GM23338 (cell line): Measurements from ENCODE around the gene UTS2. TPM values are rescaled to one million over a fixed set of nuclear protein-coding genes. Genes with fewer than 3 reads are reported as not detected.

Source experiments
- ATAC-seq: fragments of 200-7000 bp; cut with Tn5 transposase; 3 replicates; pipeline ENCODE4 v1.9.1; 2020
- DNase-seq: peaks from one replicate; pipeline ENCODE4 v3.0.0-alpha.2; 2015; ENCODE audit warnings: low spot score
- H2AFZ ChIP-seq: fragments of 200-600 bp; sonication (generic); 2 replicates; pipeline ENCODE4 v1.8.0; 2016; ENCODE audit warnings: antibody characterized with exemption, mild to moderate bottlenecking, moderate library complexity
- H3F3A ChIP-seq: fragments of 200-600 bp; sonication (generic); replicated peaks from 2 replicates; pipeline ENCODE4 v1.8.0; 2017; ENCODE audit warnings: antibody characterized with exemption, mixed run types, low read depth
- H3K27ac ChIP-seq: fragments of 200-600 bp; sonication (generic); 2 replicates; pipeline ENCODE4 v1.6.1; 2016; ENCODE audit warnings: low read depth
- H3K27me3 ChIP-seq: fragments of 200-600 bp; sonication (generic); 2 replicates; pipeline ENCODE4 v1.8.0; 2016; ENCODE audit warnings: mild to moderate bottlenecking, mixed run types, moderate library complexity; ENCODE audit not compliant: insufficient read depth
- H3K36me3 ChIP-seq: fragments of 200-600 bp; sonication (generic); 2 replicates; pipeline ENCODE4 v1.8.0; 2016; ENCODE audit warnings: mild to moderate bottlenecking; ENCODE audit not compliant: insufficient read depth
- H3K4me1 ChIP-seq: fragments of 200-600 bp; sonication (generic); 2 replicates; pipeline ENCODE4 v1.8.0; 2016; ENCODE audit warnings: mild to moderate bottlenecking, moderate library complexity; ENCODE audit not compliant: insufficient read depth
- H3K4me2 ChIP-seq: fragments of 200-600 bp; sonication (generic); 2 replicates; pipeline ENCODE4 v1.7.1; 2017; ENCODE audit warnings: mixed run types
- H3K4me3 ChIP-seq: fragments of 200-600 bp; sonication (generic); 2 replicates; pipeline ENCODE4 v1.6.1; 2016; ENCODE audit warnings: mixed run types
- H3K79me2 ChIP-seq: fragments of 200-600 bp; sonication (generic); replicated peaks from 2 replicates; pipeline ENCODE4 v1.8.0; 2017; ENCODE audit warnings: mild to moderate bottlenecking; ENCODE audit not compliant: insufficient read depth
- H3K9me2 ChIP-seq: fragments of 200-600 bp; sonication (generic); 2 replicates; pipeline ENCODE4 v1.8.0; 2017; ENCODE audit not compliant: insufficient read depth
- H4K20me1 ChIP-seq: fragments of 200-600 bp; sonication (generic); replicated peaks from 2 replicates; pipeline ENCODE4 v1.8.0; 2017; ENCODE audit warnings: mild to moderate bottlenecking; ENCODE audit not compliant: insufficient read depth
- H3K27ac Mint-ChIP-seq: 2 replicates; pipeline ENCODE4 v1.8.0; 2020; ENCODE audit warnings: inconsistent platforms, mild to moderate bottlenecking, moderate library complexity, mixed read lengths
- H3K27me3 Mint-ChIP-seq: 3 replicates; pipeline ENCODE4 v1.8.0; 2022; ENCODE audit warnings: low read depth, mild to moderate bottlenecking, moderate library complexity, mixed read lengths, inconsistent platforms; ENCODE audit not compliant: insufficient read depth, poor library complexity
- H3K36me3 Mint-ChIP-seq: 3 replicates; pipeline ENCODE4 v1.8.0; 2021; ENCODE audit warnings: low read depth, mild to moderate bottlenecking, inconsistent platforms, moderate library complexity, mixed read lengths
- H3K4me1 Mint-ChIP-seq: 3 replicates; pipeline ENCODE4 v1.8.0; 2020; ENCODE audit warnings: mild to moderate bottlenecking, inconsistent platforms, mixed read lengths
- H3K4me3 Mint-ChIP-seq: 3 replicates; pipeline ENCODE4 v1.8.0; 2021; ENCODE audit warnings: moderate library complexity, mild to moderate bottlenecking, inconsistent platforms, mixed read lengths
- H3K9me3 Mint-ChIP-seq: 3 replicates; pipeline ENCODE4 v1.8.0; 2020; ENCODE audit warnings: moderate library complexity, mild to moderate bottlenecking, inconsistent platforms, mixed read lengths
- CREB1 ChIP-seq: fragments of 250-450 bp; sonication (Bioruptor Pico); IDR thresholded peaks from 2 replicates; pipeline ENCODE4 v1.5.0; 2020; ENCODE audit warnings: low read depth, mild to moderate bottlenecking, moderate library complexity
- CTCF ChIP-seq, 2 experiments: fragments of 200-600 bp in 1 of 2; sonication (generic) in 1 of 2; conservative IDR thresholded peaks; 2 replicates each; pipeline versions ENCODE4 v1.5.1 to v1.6.1; 2016 to 2017; ENCODE audit warnings: antibody characterized with exemption in 2 of 2, low read depth in 2 of 2, mild to moderate bottlenecking in 2 of 2, moderate library complexity in 1 of 2
- ETS1 ChIP-seq: IDR thresholded peaks from 2 replicates; pipeline ENCODE4 v1.6.1; 2016; ENCODE audit warnings: antibody characterized with exemption
- EZH2 ChIP-seq: fragments of 200-600 bp; sonication (generic); IDR thresholded peaks from one replicate; pipeline ENCODE4 v1.8.0; 2017; ENCODE audit warnings: antibody characterized with exemption, mild to moderate bottlenecking, low read depth; ENCODE audit not compliant: unreplicated experiment
- JUNB ChIP-seq: IDR thresholded peaks from one replicate; pipeline ENCODE4 v1.6.1; 2016; ENCODE audit warnings: antibody characterized with exemption; ENCODE audit not compliant: unreplicated experiment
- POLR2AphosphoS5 ChIP-seq: IDR thresholded peaks from 2 replicates; pipeline ENCODE4 v1.6.1; 2016; ENCODE audit warnings: antibody characterized with exemption, low read depth
- STAT1 ChIP-seq: IDR thresholded peaks from one replicate; pipeline ENCODE4 v1.6.1; 2016; ENCODE audit warnings: antibody characterized with exemption; ENCODE audit not compliant: unreplicated experiment
- ZNF114 ChIP-seq: fragments of 250-450 bp; sonication (Bioruptor Pico); IDR thresholded peaks from 2 replicates; pipeline ENCODE4 v1.5.0; 2020; ENCODE audit warnings: mild to moderate bottlenecking, moderate library complexity
- ZNF331 ChIP-seq: fragments of 250-450 bp; sonication (Bioruptor Pico); IDR thresholded peaks from 2 replicates; pipeline ENCODE4 v1.5.0; 2020; ENCODE audit warnings: low read depth, mild to moderate bottlenecking, moderate library complexity
- ZNF462 ChIP-seq: fragments of 250-450 bp; sonication (Bioruptor Pico); IDR thresholded peaks from 2 replicates; pipeline ENCODE4 v1.5.0; 2020; ENCODE audit warnings: mild to moderate bottlenecking, moderate library complexity
- polyA plus RNA-seq: library from polyadenylated mRNA; unstranded; fragments of >200 nt; fragmentation: Nextera tagmentation; extraction: Ambion mirVana; gene quantifications from 2 replicates; pipeline ENCODE4 v1.2.1, GENCODE V29; 2016
- total RNA-seq: library from RNA; depleted of rRNA; stranded (reverse); fragments of >200 nt; shearing (Covaris generic); gene quantifications from 2 replicates; pipeline ENCODE4 v1.2.3, GENCODE V29; 2014

UTS2 gene
- total and polyA plus RNA-seq, 2 experiments from 2014 or later = not detected

GRCh38 chr1:7878027-7878426, 25.2 kb upstream of the UTS2 start (continued):
- TF ChIP-seq CTCF (conservative IDR thresholded peaks at IDR 0.05; ENCODE audit: low read depth in 2 of 2) (no peak), ZNF114 (CRISPR knock-in tag) (no peak), ZNF331 (CRISPR knock-in tag) (no peak), POLR2AphosphoS5 (no peak), CREB1 (CRISPR knock-in tag) (no peak), JUNB (no peak)

GRCh38 chr1:7873801-7874795, 21.2 kb upstream of the UTS2 start:
- Histone ChIP-seq H3K4me3 (no peak overlapping the region), H2AFZ (no peak overlapping the region), H3F3A (no peaks in the 10 kb centered on the region), H3K27ac (no peak overlapping the region), H3K27me3 (no peaks in the 10 kb centered on the region), H3K79me2 (no peaks in the 10 kb centered on the region), H3K9me2 (peaks cover 6% of the 10 kb centered on the region), H3K4me1 (no peaks in the 10 kb centered on the region), H4K20me1 (no peaks in the 10 kb centered on the region), H3K36me3 (no peaks in the 10 kb centered on the region), H3K4me2 (no peak overlapping the region)
- H3K27ac Mint-ChIP-seq = no peak overlapping the region
- no peaks in the 10 kb centered on the region for H3K36me3 Mint-ChIP-seq
- no peaks in the 10 kb centered on the region for H3K4me1 Mint-ChIP-seq
- no peaks in the 10 kb centered on the region; the same call in 2 of the 3 replicates for H3K9me3 Mint-ChIP-seq
- ATAC-seq = no peak
- H3K27me3 Mint-ChIP-seq = no peaks in the 10 kb centered on the region
- no peak overlapping the region for H3K4me3 Mint-ChIP-seq
- no peak for DNase-seq
- TF ChIP-seq CTCF (conservative IDR thresholded peaks at IDR 0.05; ENCODE audit: low read depth in 2 of 2) = no peak
- no peak for TF ChIP-seq STAT1
- TF ChIP-seq JUNB = no peak
- TF ChIP-seq EZH2 = no peak
- TF ChIP-seq ETS1 = no peak
- TF ChIP-seq ZNF114 (CRISPR knock-in tag) = no peak
- no peak for TF ChIP-seq CREB1 (CRISPR knock-in tag)
- TF ChIP-seq ZNF462 (CRISPR knock-in tag) = no peak
